ENCODE measurements around the gene ADNP2.
"Not testable (repeated sequence)": the region's sequence is repeated elsewhere in the genome, so short reads cannot be mapped to it uniquely, and the experiment has no call there.

The ADNP2 gene

GRCh38 chr18:80147037-80147417, 38.0 kb downstream of the ADNP2 start:
- DNase-seq (ENCODE audit: low read depth in 2 of 3, low spot score in 2 of 3) = no peak

- peak; percentile 32 to 40 (median 38) for DNase-seq (ENCODE audit: low read depth in 2 of 3, low spot score in 2 of 3)
These were observed 38.6 kb downstream of the ADNP2 start for GRCh38 chr18:80147418-80148325.

GRCh38 chr18:80148326-80149199, 39.5 kb downstream of the ADNP2 start:
- no peak for DNase-seq (ENCODE audit: low read depth in 2 of 3, low spot score in 2 of 3)

- DNase-seq (ENCODE audit: low read depth in 2 of 3, low spot score in 2 of 3) = no peak
These were observed 40.6 kb downstream of the ADNP2 start for GRCh38 chr18:80149667-80150066.

GRCh38 chr18:80154293-80154692, 45.2 kb downstream of the ADNP2 start:
- DNase-seq (ENCODE audit: low read depth in 2 of 3, low spot score in 2 of 3) = no peak

GRCh38 chr18:80157708-80158343, 48.8 kb downstream of the ADNP2 start:
- DNase-seq (ENCODE audit: low read depth in 2 of 3, low spot score in 2 of 3) = peak; percentile 33 to 52 (median 50)

GRCh38 chr18:80158365-80158764, 49.3 kb downstream of the ADNP2 start:
- no peak for DNase-seq (ENCODE audit: low read depth in 2 of 3, low spot score in 2 of 3)

- DNase-seq (ENCODE audit: low read depth in 2 of 3, low spot score in 2 of 3) = peak in 1 of 3 experiments; percentile 20
These were observed 50.9 kb downstream of the ADNP2 start for GRCh38 chr18:80159713-80160636.

GRCh38 chr18:80161781-80162417, 52.8 kb downstream of the ADNP2 start:
- no peak for DNase-seq (ENCODE audit: low read depth in 2 of 3, low spot score in 2 of 3)

GRCh38 chr18:80163183-80163582, 54.1 kb downstream of the ADNP2 start:
- DNase-seq (ENCODE audit: low read depth in 2 of 3, low spot score in 2 of 3) = no peak

- not testable (repeated sequence) for DNase-seq (ENCODE audit: low read depth in 2 of 3, low spot score in 2 of 3)
These were observed 55.8 kb downstream of the ADNP2 start for GRCh38 chr18:80164727-80165355.

GRCh38 chr18:80166240-80166639, 57.2 kb downstream of the ADNP2 start:
- no peak for DNase-seq (ENCODE audit: low read depth in 2 of 3, low spot score in 2 of 3)

GRCh38 chr18:80166725-80167124, 57.7 kb downstream of the ADNP2 start:
- no peak for DNase-seq (ENCODE audit: low read depth in 2 of 3, low spot score in 2 of 3)

- DNase-seq (ENCODE audit: low read depth in 2 of 3, low spot score in 2 of 3) = no peak
These were observed 58.3 kb downstream of the ADNP2 start for GRCh38 chr18:80167331-80167730.

- no peak for DNase-seq (ENCODE audit: low read depth in 2 of 3, low spot score in 2 of 3)
These were observed 58.9 kb downstream of the ADNP2 start for GRCh38 chr18:80167931-80168330.

- no peak for DNase-seq (ENCODE audit: low read depth in 2 of 3, low spot score in 2 of 3)
These were observed 59.3 kb downstream of the ADNP2 start for GRCh38 chr18:80168346-80168745.

GRCh38 chr18:80168982-80169381, 59.9 kb downstream of the ADNP2 start:
- DNase-seq (ENCODE audit: low read depth in 2 of 3, low spot score in 2 of 3) = no peak

- no peak for DNase-seq (ENCODE audit: low read depth in 2 of 3, low spot score in 2 of 3)
These were observed 60.5 kb downstream of the ADNP2 start for GRCh38 chr18:80169607-80170006.

- no peak for DNase-seq (ENCODE audit: low read depth in 2 of 3, low spot score in 2 of 3)
These were observed 61.5 kb downstream of the ADNP2 start for GRCh38 chr18:80170395-80171053.

Measured in activated CD8-positive, alpha-beta memory T cell treated with anti-CD3 and anti-CD28 coated beads for 48 hours (primary cell).